ENCODE data around the gene MUC22.

GRCh38 chr6:31055441-31055840 lies 45.2 kb downstream of the MUC22 start:
- TF ChIP-seq CTCF (IDR thresholded peaks at IDR 0.05) = no peak
- no peak for TF ChIP-seq POLR2A (IDR thresholded peaks at IDR 0.05)

Data from body of pancreas (tissue), 4 donors.